Left lung (tissue), 10 donors: ENCODE results near the gene PLOD1. TPM values are rescaled to one million over a fixed set of nuclear protein-coding genes. Genes with fewer than 3 reads are reported as not detected.
"Not testable (repeated sequence)": the region's sequence is repeated elsewhere in the genome, so short reads cannot be mapped to it uniquely, and the experiment has no call there.

Experiments used
- ATAC-seq: fragments of 200-7000 bp; cut with Tn5 transposase; one replicate; pipeline ENCODE4 v1.9.1; 2020; ENCODE audit warnings: moderate library complexity
- DNase-seq, 4 donors: peaks; one replicate each; pipeline ENCODE4 v3.0.0-alpha.2; 2013 to 2020
- H3K27ac ChIP-seq, 2 donors: fragments of 200-600 bp; sonication (generic) in 1 of 2; one replicate each; pipeline versions ENCODE4 v1.5.0 to v1.8.0; 2020 to 2021
- H3K27me3 ChIP-seq, 2 donors: fragments of 200-600 bp; sonication (generic) in 1 of 2; one replicate each; pipeline versions ENCODE4 v1.5.0 to v1.8.0; 2020 to 2021
- H3K36me3 ChIP-seq, 2 donors: fragments of 200-600 bp; sonication (generic) in 1 of 2; one replicate each; pipeline versions ENCODE4 v1.5.0 to v1.8.0; 2020 to 2021
- H3K4me1 ChIP-seq, 2 donors: fragments of 200-600 bp; one replicate each; pipeline ENCODE4 v1.8.0; 2021
- H3K4me3 ChIP-seq, 2 donors: fragments of 200-600 bp; sonication (generic) in 1 of 2; one replicate each; pipeline versions ENCODE4 v1.5.0 to v1.8.0; 2020 to 2021; ENCODE audit warnings: mild to moderate bottlenecking in 1 of 2
- H3K9me3 ChIP-seq, 2 donors: fragments of 200-600 bp; sonication (generic) in 1 of 2; one replicate each; pipeline versions ENCODE4 v1.5.0 to v1.8.0; 2020 to 2021
- intact Hi-C, 2 donors: fragments of 100-400 bp; cut with DNase I; formaldehyde crosslinking; loops; one replicate each; pipeline versions ENCODE4 v1.11.2 to v1.14.2; 2022
- polyA plus RNA-seq, 6 donors: library from polyadenylated mRNA; unstranded; fragments of 120-200 nt; gene quantifications; one replicate each; pipeline ENCODE4 v1.2.1, GENCODE V29; 2013; ENCODE audit not compliant: insufficient read length in 6 of 6
- total RNA-seq, 2 donors: library from RNA; stranded (reverse); fragmentation: NEBNext Ultra II Directional; extraction: Animal tissue kit (Norgen Biotek cat#: 25700); gene quantifications; one replicate each; pipeline ENCODE4 v1.2.1, GENCODE V29; 2021
- TF ChIP-seq, protein P1 (sequence below), 2 donors: fragments of 200-600 bp; sonication (generic) in 1 of 2; IDR thresholded peaks; one replicate each; pipeline versions ENCODE4 v1.5.0 to v1.8.0; 2021; ENCODE audit warnings: antibody characterized with exemption in 2 of 2
- donor health status: DM: no; HTN: yes; CAD: no.
- donor health status: DM: no; HTN: no; CAD: no.

Gene PLOD1
- total and polyA plus RNA-seq, 8 donors, result 114 to 159 (median 131) TPM

DNA sequence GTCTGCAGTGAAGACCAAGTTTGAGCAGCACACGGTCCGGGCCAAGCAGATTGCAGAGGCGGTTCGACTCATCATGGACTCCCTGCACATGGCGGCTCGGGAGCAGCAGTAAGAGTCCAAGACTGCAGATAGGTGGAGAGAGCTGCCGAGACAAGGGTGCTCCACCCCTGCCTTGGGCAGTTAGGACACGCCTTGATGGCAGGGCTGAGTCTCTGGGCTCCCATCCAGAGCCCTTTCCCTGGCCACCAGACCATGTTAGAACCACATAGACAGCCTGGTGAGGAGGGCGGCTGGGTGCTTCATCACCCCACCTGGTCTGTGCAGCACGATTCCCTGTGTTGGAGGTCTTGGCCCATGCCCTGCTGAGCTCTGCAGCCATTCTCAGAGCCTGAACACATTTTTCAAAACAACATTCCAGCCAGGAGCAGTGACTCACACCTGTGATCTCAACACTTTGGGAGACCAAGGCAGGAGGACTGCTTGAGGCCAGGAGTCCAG lies 67.5 kb downstream of the PLOD1 start:
- Histone ChIP-seq H3K9me3 (no peaks in the 10 kb centered on the region), H3K4me3 (no peak overlapping the region), H3K27me3 (no peaks in the 10 kb centered on the region), H3K36me3 (peaks cover 0 to 100% of the 10 kb centered on the region in 2 donors), H3K4me1 (no peaks in the 10 kb centered on the region), H3K27ac (no peak overlapping the region)
- ATAC-seq, result peak; percentile 15
- TF ChIP-seq, protein P1, sequence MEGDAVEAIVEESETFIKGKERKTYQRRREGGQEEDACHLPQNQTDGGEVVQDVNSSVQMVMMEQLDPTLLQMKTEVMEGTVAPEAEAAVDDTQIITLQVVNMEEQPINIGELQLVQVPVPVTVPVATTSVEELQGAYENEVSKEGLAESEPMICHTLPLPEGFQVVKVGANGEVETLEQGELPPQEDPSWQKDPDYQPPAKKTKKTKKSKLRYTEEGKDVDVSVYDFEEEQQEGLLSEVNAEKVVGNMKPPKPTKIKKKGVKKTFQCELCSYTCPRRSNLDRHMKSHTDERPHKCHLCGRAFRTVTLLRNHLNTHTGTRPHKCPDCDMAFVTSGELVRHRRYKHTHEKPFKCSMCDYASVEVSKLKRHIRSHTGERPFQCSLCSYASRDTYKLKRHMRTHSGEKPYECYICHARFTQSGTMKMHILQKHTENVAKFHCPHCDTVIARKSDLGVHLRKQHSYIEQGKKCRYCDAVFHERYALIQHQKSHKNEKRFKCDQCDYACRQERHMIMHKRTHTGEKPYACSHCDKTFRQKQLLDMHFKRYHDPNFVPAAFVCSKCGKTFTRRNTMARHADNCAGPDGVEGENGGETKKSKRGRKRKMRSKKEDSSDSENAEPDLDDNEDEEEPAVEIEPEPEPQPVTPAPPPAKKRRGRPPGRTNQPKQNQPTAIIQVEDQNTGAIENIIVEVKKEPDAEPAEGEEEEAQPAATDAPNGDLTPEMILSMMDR (IDR thresholded peaks at IDR 0.05), result no peak
- intact Hi-C loops, result no loop called here
- DNase-seq, result no peak

DNA sequence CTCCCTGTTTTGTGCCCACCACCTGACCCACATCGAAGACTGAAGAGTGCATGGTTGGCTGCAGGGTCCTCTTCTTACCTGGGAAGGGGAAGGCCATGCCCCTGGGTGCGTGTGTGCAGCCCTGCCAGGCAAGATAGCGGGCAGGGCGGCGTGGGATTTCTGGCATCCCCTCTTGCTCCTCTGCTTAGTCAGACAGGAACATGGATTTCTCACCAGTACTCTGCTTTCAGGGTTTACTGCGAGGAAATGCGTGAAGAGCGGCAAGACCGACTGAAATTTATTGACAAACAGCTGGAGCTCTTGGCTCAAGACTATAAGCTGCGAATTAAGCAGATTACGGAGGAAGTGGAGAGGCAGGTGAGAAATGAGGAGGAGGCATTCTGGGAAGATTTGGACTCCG lies 69.2 kb downstream of the PLOD1 start:
- Histone ChIP-seq H3K4me3 (no peak overlapping the region), H3K36me3 (peaks cover 0 to 99% of the 10 kb centered on the region in 2 donors), H3K27ac (no peak overlapping the region), H3K4me1 (no peaks in the 10 kb centered on the region), H3K9me3 (no peaks in the 10 kb centered on the region), H3K27me3 (no peaks in the 10 kb centered on the region)
- ATAC-seq (no peak), DNase-seq (no peak)
- TF ChIP-seq, protein P1 (IDR thresholded peaks at IDR 0.05), result no peak
- intact Hi-C loops, result no loop called here

- H3K4me3 ChIP-seq, result no peak overlapping the region
- intact Hi-C loops, result no loop called here
- DNase-seq (no peak), ATAC-seq (no peak)
- H3K36me3 ChIP-seq, result peaks cover 0 to 97% of the 10 kb centered on the region in 2 donors
- no peaks in the 10 kb centered on the region for H3K27me3 ChIP-seq
- H3K27ac ChIP-seq, result no peak overlapping the region
- H3K4me1 ChIP-seq, result no peaks in the 10 kb centered on the region
- no peaks in the 10 kb centered on the region for H3K9me3 ChIP-seq
- TF ChIP-seq, protein P1 (IDR thresholded peaks at IDR 0.05), result no peak
Observed at GRCh38 chr1:12005488-12006166, 71.1 kb downstream of the PLOD1 start.

- TF ChIP-seq, protein P1 (IDR thresholded peaks at IDR 0.05), result no peak
- Histone ChIP-seq H3K27me3 (no peaks in the 10 kb centered on the region), H3K36me3 (peaks cover 0 to 97% of the 10 kb centered on the region in 2 donors), H3K4me3 (no peak overlapping the region), H3K4me1 (no peaks in the 10 kb centered on the region), H3K27ac (no peak overlapping the region), H3K9me3 (no peaks in the 10 kb centered on the region)
- intact Hi-C loops, result no loop called here
- DNase-seq (no peak), ATAC-seq (no peak)
Observed at GRCh38 chr1:12006167-12006921, 71.8 kb downstream of the PLOD1 start.

DNA sequence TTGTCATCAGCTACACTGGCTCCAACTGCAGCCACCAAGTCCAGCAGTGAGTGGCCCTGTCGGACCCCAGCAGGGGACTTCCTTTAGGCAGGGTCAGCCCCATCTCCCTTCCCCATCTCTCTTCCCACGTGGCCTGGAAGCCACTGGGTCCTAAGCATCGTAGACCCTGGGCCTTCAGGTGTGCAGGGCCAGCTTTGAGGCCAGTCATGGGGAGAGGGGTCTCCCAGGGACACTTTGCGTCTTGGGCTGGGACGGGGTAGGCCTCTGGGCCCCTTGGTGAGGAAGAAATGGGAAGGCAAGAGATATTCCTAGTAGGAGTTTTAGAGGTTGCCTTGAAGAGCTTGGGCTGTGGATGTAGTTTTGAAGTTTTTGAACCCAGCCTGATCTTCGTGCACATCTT lies 72.7 kb downstream of the PLOD1 start:
- intact Hi-C loops, result no loop called here
- H3K36me3 ChIP-seq, result peaks cover 0 to 97% of the 10 kb centered on the region in 2 donors
- H3K27me3 ChIP-seq, result no peaks in the 10 kb centered on the region
- no peaks in the 10 kb centered on the region for H3K9me3 ChIP-seq
- TF ChIP-seq, protein P1 (IDR thresholded peaks at IDR 0.05), result no peak
- no peak overlapping the region for H3K4me3 ChIP-seq
- no peaks in the 10 kb centered on the region for H3K4me1 ChIP-seq
- H3K27ac ChIP-seq, result no peak overlapping the region
- ATAC-seq, result no peak
- no peak for DNase-seq

GRCh38 chr1:12008355-12008754 lies 73.8 kb downstream of the PLOD1 start:
- H3K4me3 ChIP-seq, intact Hi-C loops, H3K4me1 ChIP-seq, H3K9me3 ChIP-seq, H3K27me3 ChIP-seq, ATAC-seq, DNase-seq, H3K27ac ChIP-seq: not testable (repeated sequence)
- peaks cover 0 to 97% of the 10 kb centered on the region in 2 donors for H3K36me3 ChIP-seq
